Embryonic facial prominence (tissue), 1 donor: ENCODE data around the gene CIAPIN1.

ENCODE experiments used
- DNase-seq: peaks from one replicate; pipeline ENCODE4 v3.0.0-alpha.2; 2016; ENCODE audit errors: extremely low spot score

CIAPIN1 gene

GRCh38 chr16:57382535-57383275 lies 64.5 kb downstream of the CIAPIN1 start:
- no peak for DNase-seq

GRCh38 chr16:57381791-57382534 lies 65.2 kb downstream of the CIAPIN1 start:
- no peak for DNase-seq

- no peak for DNase-seq
These were observed 66.3 kb downstream of the CIAPIN1 start for GRCh38 chr16:57380671-57381462.

DNA sequence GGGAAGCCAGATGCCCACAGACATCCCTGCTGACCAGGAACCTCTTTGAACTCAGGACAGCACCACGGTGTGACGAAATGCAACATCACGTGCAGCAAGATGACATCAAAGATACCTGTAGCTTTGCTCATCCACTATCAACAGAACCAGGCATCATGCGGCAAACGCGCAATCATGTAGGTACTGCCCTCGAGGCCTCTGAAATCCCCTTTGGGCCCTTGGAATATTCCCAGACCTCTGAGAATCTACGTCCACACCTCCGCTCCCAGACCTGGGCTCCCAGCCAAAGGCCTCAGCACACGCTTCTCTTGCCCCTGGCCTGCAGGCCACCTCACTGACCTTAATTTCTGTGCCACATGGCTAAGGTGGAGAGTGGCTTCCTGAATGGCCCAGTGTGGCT lies 67.6 kb downstream of the CIAPIN1 start:
- no peak for DNase-seq
